ENCODE results near the gene HPCAL1. TPM values are rescaled to one million over a fixed set of nuclear protein-coding genes. Genes with fewer than 3 reads are reported as not detected.

HPCAL1 gene
- total and polyA plus RNA-seq, 4 experiments from 2014 or later, result 77.1 to 114 (median 90.4) TPM

DNA sequence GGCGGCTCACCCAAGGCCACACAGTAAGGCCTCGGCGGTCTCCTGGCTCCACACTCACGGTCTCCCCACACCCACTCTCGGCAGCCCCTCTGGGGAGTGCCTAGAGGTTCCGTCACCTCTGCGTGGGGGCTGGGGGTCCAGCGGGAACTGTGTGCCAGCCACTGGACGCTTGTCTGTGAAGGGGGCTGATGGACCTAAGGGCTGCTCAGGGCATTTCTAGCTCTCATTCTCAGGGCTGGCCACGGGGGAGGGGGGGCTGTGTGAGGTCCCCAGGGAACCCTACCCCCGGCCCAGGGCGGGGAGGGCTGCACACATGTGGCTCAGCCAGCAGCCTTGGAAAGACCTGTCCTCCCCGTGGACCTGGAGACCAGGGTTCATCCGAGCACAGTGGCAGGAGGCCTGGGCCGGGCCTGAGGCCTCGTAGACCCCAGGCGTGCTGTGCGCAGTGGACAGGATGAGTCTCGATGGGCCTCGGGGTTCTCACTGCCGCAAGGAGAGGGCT, 172.6 kb downstream of the HPCAL1 start:
- no peaks in the 10 kb centered on the region for H3K9me3 Mint-ChIP-seq
- H3K27ac Mint-ChIP-seq, result no peak overlapping the region
- intact Hi-C loops (cut with micrococcal nuclease), result no loop called here
- peaks cover 6 to 19% (median 15%) of the 10 kb centered on the region in 4 donors for H3K4me1 Mint-ChIP-seq
- H3K36me3 Mint-ChIP-seq, result no peaks in the 10 kb centered on the region
- POLR2A ChIA-PET (ENCODE audit: partially characterized antibody), result no interaction called here
- H3K9me3 ChIP-seq (ENCODE audit: control insufficient read depth in 1 of 2, low read length in 2 of 2), result no peaks in the 10 kb centered on the region
- no peak for DNase-seq
- no peaks in the 10 kb centered on the region for H3K27me3 Mint-ChIP-seq
- peaks cover 13% of the 10 kb centered on the region for H3K4me1 ChIP-seq (ENCODE audit: insufficient read depth, low read length)
- no peak overlapping the region for H3K27ac ChIP-seq (ENCODE audit: low read depth, low read length)
- H3K4me3 ChIP-seq (ENCODE audit: low read length in 2 of 2), result no peak overlapping the region
- no peak overlapping the region for H3K4me3 Mint-ChIP-seq
- CTCF ChIA-PET (ENCODE audit: partially characterized antibody), result no interaction called here
- H3K27me3 ChIP-seq (ENCODE audit: insufficient read depth, low read length), result no peaks in the 10 kb centered on the region
- no peaks in the 10 kb centered on the region for H3K36me3 ChIP-seq (ENCODE audit: insufficient read depth, low read length)

DNA sequence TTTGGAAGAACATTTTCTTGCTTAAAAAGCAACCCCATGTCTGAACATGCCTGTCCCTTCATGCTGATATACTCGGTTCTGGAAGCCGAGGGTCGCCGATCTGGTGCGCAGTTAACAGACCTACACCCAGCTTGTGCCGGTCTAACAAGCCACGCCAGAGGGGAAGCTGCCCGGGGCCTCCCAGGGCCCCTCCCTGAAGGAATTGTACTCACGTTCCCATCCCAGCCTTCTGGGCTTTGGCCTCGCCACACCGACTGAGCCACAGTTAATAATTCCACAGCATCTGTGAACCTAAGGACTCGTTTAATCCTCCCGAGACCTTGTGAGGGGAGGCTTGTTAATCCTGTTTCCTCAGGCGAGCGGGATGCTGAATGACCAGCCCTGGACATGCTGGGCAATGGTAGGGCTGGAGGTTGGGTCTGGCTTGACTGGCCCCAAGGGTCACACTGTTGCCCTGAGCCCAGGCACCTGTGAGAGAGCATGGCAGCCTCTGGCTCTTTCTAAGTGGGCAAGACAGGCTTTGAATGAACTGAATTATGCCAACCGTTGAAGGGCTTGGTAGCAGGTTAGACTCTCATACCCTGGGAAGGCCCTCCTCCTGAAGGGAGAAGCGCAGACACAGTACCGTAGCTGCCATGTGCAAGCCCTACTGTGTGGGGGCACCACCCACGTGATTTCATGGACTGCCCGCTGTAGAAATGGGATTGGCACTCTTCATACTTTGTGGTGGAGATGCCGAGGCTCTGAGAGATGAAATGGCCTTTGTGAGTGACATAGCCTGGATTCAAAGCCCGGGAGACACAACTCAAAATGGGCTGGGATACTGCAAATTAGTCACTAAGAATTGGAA, 173.3 kb downstream of the HPCAL1 start:
- H3K4me3 Mint-ChIP-seq, result no peak overlapping the region

DNA sequence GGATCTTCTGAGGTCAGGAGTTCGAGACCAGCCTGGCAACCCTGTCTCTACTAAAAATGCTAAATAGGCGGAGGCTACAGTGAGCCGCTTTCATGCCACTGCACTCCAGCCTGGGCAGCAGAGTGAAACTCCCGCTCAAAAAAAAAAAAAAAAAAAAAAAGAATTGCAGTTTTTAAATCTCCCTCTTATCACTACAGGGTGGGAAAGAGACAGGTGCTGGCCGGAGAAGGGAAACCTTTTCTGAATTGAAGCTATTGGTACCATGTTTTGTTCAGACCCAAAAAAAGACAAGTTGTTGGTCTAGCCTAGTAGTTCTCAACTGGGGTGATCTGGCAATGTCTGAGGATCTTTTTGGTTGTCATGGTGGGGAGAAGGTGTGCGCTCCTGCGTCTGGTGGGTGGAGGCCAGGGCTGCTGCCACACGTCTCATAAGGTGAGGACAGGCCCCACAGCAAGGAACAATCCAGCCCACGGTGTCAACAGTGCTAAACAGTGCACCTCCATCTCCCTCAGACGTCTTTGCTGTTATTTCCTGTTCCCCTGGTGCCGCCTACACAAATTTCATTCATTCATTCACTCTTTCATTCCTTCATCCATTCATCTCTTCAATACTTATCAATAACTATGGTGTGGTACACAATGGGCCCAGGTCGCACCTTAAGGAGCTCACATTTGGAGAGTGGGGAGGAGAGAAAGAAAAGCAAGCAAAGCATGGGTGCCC, 174.2 kb downstream of the HPCAL1 start:
- ChIA-PET CTCF (ENCODE audit: partially characterized antibody) (no interaction called here), POLR2A (ENCODE audit: partially characterized antibody) (no interaction called here)
- Histone ChIP-seq H3K4me1 (ENCODE audit: insufficient read depth, low read length) (peaks cover 13% of the 10 kb centered on the region), H3K4me3 (ENCODE audit: low read length in 2 of 2) (no peak overlapping the region), H3K9me3 (ENCODE audit: control insufficient read depth in 1 of 2, low read length in 2 of 2) (no peaks in the 10 kb centered on the region), H3K27me3 (ENCODE audit: insufficient read depth, low read length) (no peaks in the 10 kb centered on the region), H3K27ac (ENCODE audit: low read depth, low read length) (no peak overlapping the region), H3K36me3 (ENCODE audit: insufficient read depth, low read length) (no peaks in the 10 kb centered on the region)
- Mint-ChIP-seq H3K9me3 (no peaks in the 10 kb centered on the region), H3K4me3 (peak overlapping the region in 1 of 8 donors; percentile 0), H3K36me3 (no peaks in the 10 kb centered on the region), H3K27ac (peak overlapping the region in 6 of 7 donors; percentile 8 to 91 (median 72)), H3K27me3 (no peaks in the 10 kb centered on the region), H3K4me1 (peaks cover 6 to 19% (median 16%) of the 10 kb centered on the region in 4 donors)
- no peak for DNase-seq
- intact Hi-C loops (cut with micrococcal nuclease), result no loop called here

More for the DNA sequence above, 173.3 kb downstream of the HPCAL1 start:
- no peaks in the 10 kb centered on the region for H3K9me3 ChIP-seq (ENCODE audit: control insufficient read depth in 1 of 2, low read length in 2 of 2)
- Mint-ChIP-seq H3K4me1 (peaks cover 6 to 19% (median 16%) of the 10 kb centered on the region in 4 donors), H3K27me3 (no peaks in the 10 kb centered on the region), H3K36me3 (no peaks in the 10 kb centered on the region), H3K9me3 (no peaks in the 10 kb centered on the region), H3K27ac (peak overlapping the region in 1 of 7 donors; percentile 22)
- ChIA-PET POLR2A (ENCODE audit: partially characterized antibody) (no interaction called here), CTCF (ENCODE audit: partially characterized antibody) (no interaction called here)
- no peak overlapping the region for H3K27ac ChIP-seq (ENCODE audit: low read depth, low read length)
- intact Hi-C loops (cut with micrococcal nuclease), result no loop called here
- no peaks in the 10 kb centered on the region for H3K36me3 ChIP-seq (ENCODE audit: insufficient read depth, low read length)
- no peak overlapping the region for H3K4me3 ChIP-seq (ENCODE audit: low read length in 2 of 2)
- DNase-seq, result no peak
- H3K27me3 ChIP-seq (ENCODE audit: insufficient read depth, low read length), result no peaks in the 10 kb centered on the region
- H3K4me1 ChIP-seq (ENCODE audit: insufficient read depth, low read length), result peaks cover 13% of the 10 kb centered on the region

Other genes with a start within 250 kb of the HPCAL1 start
- not detected for gene CYS1, start 222.5 kb upstream of the HPCAL1 start, total RNA-seq
- not detected for gene CYS1, start 222.5 kb upstream of the HPCAL1 start, polyA plus RNA-seq
- gene RRM2, start 180.2 kb upstream of the HPCAL1 start, total RNA-seq, result under 1 TPM in 1 of 2 experiments, not detected in 1; 0.42 TPM
- gene RRM2, start 180.2 kb upstream of the HPCAL1 start, polyA plus RNA-seq, result under 1 TPM; 0.48 to 0.77 TPM
- gene ODC1, start 145.4 kb downstream of the HPCAL1 start, total RNA-seq, result 10 to 100 TPM; 32.5 to 35.4 TPM
- 10 to 100 TPM; 54.3 to 63.5 TPM for gene ODC1, start 145.4 kb downstream of the HPCAL1 start, polyA plus RNA-seq